Kidney (tissue), 14 donors: ENCODE results near the gene SLC43A3. TPM values are rescaled to one million over a fixed set of nuclear protein-coding genes. Genes with fewer than 3 reads are reported as not detected.

Experiments
- DNase-seq, 5 donors: peaks; one replicate each; pipeline ENCODE4 v3.0.0-alpha.2; 2013 to 2020
- FAIRE-seq: peaks from 2 replicates; lab custom pipeline; 2012; peaks lifted over from hg19 to GRCh38; lab: Jason Lieb, UNC
- H3K27ac ChIP-seq, 2 donors: one replicate each; pipeline ENCODE4 v1.7.0; 2013; ENCODE audit warnings: low read depth in 2 of 2, low read length in 2 of 2, inconsistent platforms in 1 of 2
- H3K27me3 ChIP-seq: one replicate; pipeline ENCODE4 v1.7.1; 2013; ENCODE audit warnings: low read length, inconsistent platforms; ENCODE audit not compliant: control insufficient read depth, insufficient read depth
- H3K36me3 ChIP-seq, 3 donors: one replicate each; pipeline versions ENCODE4 v1.7.0 to v1.7.1; 2013; ENCODE audit warnings: low read length in 3 of 3, control low read depth in 1 of 3, inconsistent platforms in 1 of 3; ENCODE audit not compliant: insufficient read depth in 3 of 3, control insufficient read depth in 2 of 3
- H3K4me1 ChIP-seq, 3 donors: one replicate each; pipeline versions ENCODE4 v1.7.0 to v1.7.1; 2013; ENCODE audit warnings: low read length in 3 of 3, inconsistent platforms in 1 of 3, low read depth in 1 of 3; ENCODE audit not compliant: control insufficient read depth in 2 of 3, insufficient read depth in 2 of 3
- H3K4me3 ChIP-seq, 3 donors: one replicate each; pipeline versions ENCODE4 v1.7.0 to v1.8.1; 2013; ENCODE audit warnings: low read length in 3 of 3, control low read depth in 1 of 3, inconsistent platforms in 1 of 3
- H3K9ac ChIP-seq, 3 donors: one replicate each; pipeline versions ENCODE4 v1.7.0 to v1.7.1; 2013; ENCODE audit warnings: low read length in 3 of 3, control low read depth in 1 of 3, inconsistent platforms in 1 of 3
- H3K9me3 ChIP-seq, 3 donors: one replicate each; pipeline versions ENCODE4 v1.7.0 to v1.7.1; 2013; ENCODE audit warnings: low read length in 3 of 3, control low read depth in 1 of 3, inconsistent platforms in 1 of 3; ENCODE audit not compliant: control insufficient read depth in 2 of 3, insufficient read depth in 1 of 3
- intact Hi-C: fragments of 100-400 bp; cut with DNase I; formaldehyde crosslinking; loops from one replicate; pipeline ENCODE4 v1.11.1; 2022
- polyA plus RNA-seq: library from polyadenylated mRNA; stranded (reverse); fragments of 350-450 nt; fragmentation: Illumina TruSeq; extraction: RNeasy Lipid Tissue Mini Kit (QIAGEN cat#74804); gene quantifications from one replicate; pipeline ENCODE4 v1.2.3, GENCODE V29; 2014; ENCODE audit warnings: low read depth, low replicate concordance; ENCODE audit not compliant: insufficient read depth
- total RNA-seq: library from RNA; stranded (reverse); fragmentation: NEBNext Ultra II Directional; extraction: Animal tissue kit (Norgen Biotek cat#: 25700); gene quantifications from one replicate; pipeline ENCODE4 v1.2.1, GENCODE V29; 2021
- TF ChIP-seq, protein P1 (sequence below): IDR thresholded peaks from 3 replicates; pipeline ENCODE4 v1.5.1; 2012; ENCODE audit warnings: mild to moderate bottlenecking, moderate library complexity, borderline replicate concordance; ENCODE audit not compliant: insufficient read depth; ENCODE audit errors: extremely low read depth
- donor health status: control.
- donor health status: control.
- donor health status: control.
- donor health status: control.
- donor health status: control.
- donor health status: DM: yes; HTN: yes; CAD: no.
- donor health status: Normal renal cell carcinoma (clear cell type).

The SLC43A3 gene
- total and polyA plus RNA-seq, 2 donors from 2014 or later: 6.0 to 39.8 TPM

GRCh38 chr11:57392066-57392762 is 34.7 kb downstream of the SLC43A3 start:
- H3K4me3 ChIP-seq: no peak overlapping the region
- intact Hi-C loops: no loop called here
- H3K9me3 ChIP-seq: no peaks in the 10 kb centered on the region
- H3K4me1 ChIP-seq: no peaks in the 10 kb centered on the region
- FAIRE-seq (no peak), DNase-seq (no peak)
- no peaks in the 10 kb centered on the region for H3K36me3 ChIP-seq
- H3K27ac ChIP-seq: no peak overlapping the region
- no peak overlapping the region for H3K9ac ChIP-seq
- TF ChIP-seq, protein P1, sequence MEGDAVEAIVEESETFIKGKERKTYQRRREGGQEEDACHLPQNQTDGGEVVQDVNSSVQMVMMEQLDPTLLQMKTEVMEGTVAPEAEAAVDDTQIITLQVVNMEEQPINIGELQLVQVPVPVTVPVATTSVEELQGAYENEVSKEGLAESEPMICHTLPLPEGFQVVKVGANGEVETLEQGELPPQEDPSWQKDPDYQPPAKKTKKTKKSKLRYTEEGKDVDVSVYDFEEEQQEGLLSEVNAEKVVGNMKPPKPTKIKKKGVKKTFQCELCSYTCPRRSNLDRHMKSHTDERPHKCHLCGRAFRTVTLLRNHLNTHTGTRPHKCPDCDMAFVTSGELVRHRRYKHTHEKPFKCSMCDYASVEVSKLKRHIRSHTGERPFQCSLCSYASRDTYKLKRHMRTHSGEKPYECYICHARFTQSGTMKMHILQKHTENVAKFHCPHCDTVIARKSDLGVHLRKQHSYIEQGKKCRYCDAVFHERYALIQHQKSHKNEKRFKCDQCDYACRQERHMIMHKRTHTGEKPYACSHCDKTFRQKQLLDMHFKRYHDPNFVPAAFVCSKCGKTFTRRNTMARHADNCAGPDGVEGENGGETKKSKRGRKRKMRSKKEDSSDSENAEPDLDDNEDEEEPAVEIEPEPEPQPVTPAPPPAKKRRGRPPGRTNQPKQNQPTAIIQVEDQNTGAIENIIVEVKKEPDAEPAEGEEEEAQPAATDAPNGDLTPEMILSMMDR: no peak
- no peaks in the 10 kb centered on the region for H3K27me3 ChIP-seq

GRCh38 chr11:57391539-57391938 is 35.4 kb downstream of the SLC43A3 start:
- Histone ChIP-seq H3K36me3 (no peaks in the 10 kb centered on the region), H3K9ac (no peak overlapping the region), H3K27me3 (no peaks in the 10 kb centered on the region), H3K4me3 (no peak overlapping the region), H3K27ac (no peak overlapping the region), H3K9me3 (no peaks in the 10 kb centered on the region), H3K4me1 (no peaks in the 10 kb centered on the region)
- FAIRE-seq (no peak), DNase-seq (no peak)
- intact Hi-C loops: no loop called here
- TF ChIP-seq, protein P1: no peak

GRCh38 chr11:57391111-57391510 is 35.8 kb downstream of the SLC43A3 start:
- Histone ChIP-seq H3K27ac (no peak overlapping the region), H3K27me3 (no peaks in the 10 kb centered on the region), H3K9me3 (no peaks in the 10 kb centered on the region), H3K9ac (no peak overlapping the region), H3K4me1 (no peaks in the 10 kb centered on the region), H3K36me3 (no peaks in the 10 kb centered on the region), H3K4me3 (no peak overlapping the region)
- FAIRE-seq (no peak), DNase-seq (no peak)
- intact Hi-C loops: no loop called here
- TF ChIP-seq, protein P1: no peak
